Sigmoid colon (tissue), 4 donors: ENCODE measurements around the gene CYTH4.

ENCODE experiments used
- POLR2A ChIP-seq, 2 donors: fragments of 450-650 bp; IDR thresholded peaks; one replicate each; pipeline ENCODE4 v1.6.1; 2016; ENCODE audit warnings: antibody characterized with exemption in 2 of 2, mild to moderate bottlenecking in 2 of 2, moderate library complexity in 2 of 2
- POLR2AphosphoS5 ChIP-seq, 4 donors: sonication (generic); formaldehyde crosslinking; IDR thresholded peaks; one replicate each; pipeline ENCODE4 v1.6.1; 2017; ENCODE audit warnings: antibody characterized with exemption in 4 of 4
- TF ChIP-seq, protein P1 (sequence below), 4 experiments: fragments of 450-650 bp in 3 of 4; fragments of 200-600 bp in 1 of 4; IDR thresholded peaks; one replicate each; pipeline ENCODE4 v1.5.1; 2016 to 2019; ENCODE audit warnings: antibody characterized with exemption in 4 of 4, mild to moderate bottlenecking in 3 of 4, moderate library complexity in 2 of 4

DNA sequence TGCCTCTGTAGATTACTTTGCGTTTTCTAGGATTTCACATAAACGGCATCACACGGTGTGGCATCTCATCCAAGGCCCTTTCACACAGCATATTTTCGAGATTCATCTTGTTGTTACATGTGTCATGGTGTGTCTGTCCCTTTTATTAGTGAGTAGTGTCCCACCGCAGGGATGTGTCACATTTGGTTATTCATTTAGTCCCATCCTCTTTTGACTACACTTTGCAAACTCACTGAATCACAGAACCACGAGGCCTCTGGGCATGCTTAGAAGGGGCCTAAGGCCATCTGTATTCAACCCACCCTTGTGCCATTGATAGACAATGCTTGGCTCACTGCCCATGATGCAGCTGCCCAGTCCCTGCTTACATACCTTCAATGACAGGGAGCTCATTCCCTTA, 34.1 kb upstream of the CYTH4 start:
- no peak for TF ChIP-seq POLR2A (IDR thresholded peaks at IDR 0.05)
- TF ChIP-seq, protein P1, sequence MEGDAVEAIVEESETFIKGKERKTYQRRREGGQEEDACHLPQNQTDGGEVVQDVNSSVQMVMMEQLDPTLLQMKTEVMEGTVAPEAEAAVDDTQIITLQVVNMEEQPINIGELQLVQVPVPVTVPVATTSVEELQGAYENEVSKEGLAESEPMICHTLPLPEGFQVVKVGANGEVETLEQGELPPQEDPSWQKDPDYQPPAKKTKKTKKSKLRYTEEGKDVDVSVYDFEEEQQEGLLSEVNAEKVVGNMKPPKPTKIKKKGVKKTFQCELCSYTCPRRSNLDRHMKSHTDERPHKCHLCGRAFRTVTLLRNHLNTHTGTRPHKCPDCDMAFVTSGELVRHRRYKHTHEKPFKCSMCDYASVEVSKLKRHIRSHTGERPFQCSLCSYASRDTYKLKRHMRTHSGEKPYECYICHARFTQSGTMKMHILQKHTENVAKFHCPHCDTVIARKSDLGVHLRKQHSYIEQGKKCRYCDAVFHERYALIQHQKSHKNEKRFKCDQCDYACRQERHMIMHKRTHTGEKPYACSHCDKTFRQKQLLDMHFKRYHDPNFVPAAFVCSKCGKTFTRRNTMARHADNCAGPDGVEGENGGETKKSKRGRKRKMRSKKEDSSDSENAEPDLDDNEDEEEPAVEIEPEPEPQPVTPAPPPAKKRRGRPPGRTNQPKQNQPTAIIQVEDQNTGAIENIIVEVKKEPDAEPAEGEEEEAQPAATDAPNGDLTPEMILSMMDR (IDR thresholded peaks at IDR 0.05) = no peak
- TF ChIP-seq POLR2AphosphoS5 (IDR thresholded peaks at IDR 0.05) = no peak
